ENCODE measurements around the gene CFAP58. TPM values are rescaled to one million over a fixed set of nuclear protein-coding genes. Genes with fewer than 3 reads are reported as not detected.

The CFAP58 gene
- total RNA-seq = 0.39 and 0.55 TPM in 2 replicates

- intact Hi-C loops (cut with micrococcal nuclease) = loop anchor here (1.0 to 10.0 kb wide), 4 partner anchors 15 to 659 kb away; partner anchors contain the start of genes ITPRIP and SFR1
Observed at GRCh38 chr10:104353325-104354048, at the start of gene CFAP58. Gene CFAP58, plus strand, starts transcription at chr10:104353833. Its CDS starts 65 bp downstream, at chr10:104353898.

- intact Hi-C loops (cut with micrococcal nuclease) = no loop called here
Observed at GRCh38 chr10:104304356-104304745, 49.3 kb upstream of the CFAP58 start.

GRCh38 chr10:104304927-104305326 lies 48.7 kb upstream of the CFAP58 start:
- intact Hi-C loops (cut with micrococcal nuclease) = loop anchor here (1.0 kb wide), 3 partner anchors 14 to 45 kb away; partner anchors contain the start of gene ITPRIP

- intact Hi-C loops (cut with micrococcal nuclease) = no loop called here
Observed at GRCh38 chr10:104306897-104307296, 46.7 kb upstream of the CFAP58 start.

- intact Hi-C loops (cut with micrococcal nuclease) = no loop called here
Observed at GRCh38 chr10:104307576-104308438, 45.8 kb upstream of the CFAP58 start.

- intact Hi-C loops (cut with micrococcal nuclease) = no loop called here
Observed at GRCh38 chr10:104308439-104308903, 45.2 kb upstream of the CFAP58 start.

GRCh38 chr10:104309980-104310978 lies 43.4 kb upstream of the CFAP58 start:
- intact Hi-C loops (cut with micrococcal nuclease) = no loop called here

- intact Hi-C loops (cut with micrococcal nuclease) = no loop called here
Observed at GRCh38 chr10:104311184-104311720, 42.4 kb upstream of the CFAP58 start.

- intact Hi-C loops (cut with micrococcal nuclease) = no loop called here
Observed at GRCh38 chr10:104314591-104315485, 38.8 kb upstream of the CFAP58 start.

- intact Hi-C loops (cut with micrococcal nuclease) = no loop called here
Observed at GRCh38 chr10:104315486-104315921, 38.1 kb upstream of the CFAP58 start.

GRCh38 chr10:104316321-104317099 lies 37.1 kb upstream of the CFAP58 start:
- intact Hi-C loops (cut with micrococcal nuclease) = no loop called here

GRCh38 chr10:104317269-104317710 lies 36.3 kb upstream of the CFAP58 start:
- intact Hi-C loops (cut with micrococcal nuclease) = no loop called here

GRCh38 chr10:104317726-104318299 lies 35.8 kb upstream of the CFAP58 start:
- intact Hi-C loops (cut with micrococcal nuclease) = no loop called here

- intact Hi-C loops (cut with micrococcal nuclease) = no loop called here
Observed at GRCh38 chr10:104318326-104318725, 35.3 kb upstream of the CFAP58 start.

GRCh38 chr10:104318810-104319741 lies 34.6 kb upstream of the CFAP58 start:
- intact Hi-C loops (cut with micrococcal nuclease) = no loop called here

- intact Hi-C loops (cut with micrococcal nuclease) = no loop called here
Observed at GRCh38 chr10:104321226-104321625, 32.4 kb upstream of the CFAP58 start.
